Left lobe of liver (tissue), 2 donors: Measurements from ENCODE around the gene BCAR1. TPM values are rescaled to one million over a fixed set of nuclear protein-coding genes. Genes with fewer than 3 reads are reported as not detected.
"Not testable (repeated sequence)": the region's sequence is repeated elsewhere in the genome, so short reads cannot be mapped to it uniquely, and the experiment has no call there.

ENCODE experiments used
- ATAC-seq: fragments of 200-7000 bp; cut with Tn5 transposase; one replicate; pipeline ENCODE4 v1.9.1; 2020; ENCODE audit warnings: mild to moderate bottlenecking, moderate library complexity
- DNase-seq: peaks from one replicate; pipeline ENCODE4 v3.0.0-alpha.2; 2020; ENCODE audit warnings: low spot score
- total RNA-seq: library from RNA; stranded (reverse); gene quantifications from one replicate; pipeline ENCODE4 v1.2.1, GENCODE V29; 2021
- donor health status: DM: no; HTN: no; CAD: no; lungs with moderate emphysema.
- donor health status: DM: no; HTN: yes; CAD: no.

Gene BCAR1
- total RNA-seq, 1 donor from 2014 or later = 39.2 TPM

DNA sequence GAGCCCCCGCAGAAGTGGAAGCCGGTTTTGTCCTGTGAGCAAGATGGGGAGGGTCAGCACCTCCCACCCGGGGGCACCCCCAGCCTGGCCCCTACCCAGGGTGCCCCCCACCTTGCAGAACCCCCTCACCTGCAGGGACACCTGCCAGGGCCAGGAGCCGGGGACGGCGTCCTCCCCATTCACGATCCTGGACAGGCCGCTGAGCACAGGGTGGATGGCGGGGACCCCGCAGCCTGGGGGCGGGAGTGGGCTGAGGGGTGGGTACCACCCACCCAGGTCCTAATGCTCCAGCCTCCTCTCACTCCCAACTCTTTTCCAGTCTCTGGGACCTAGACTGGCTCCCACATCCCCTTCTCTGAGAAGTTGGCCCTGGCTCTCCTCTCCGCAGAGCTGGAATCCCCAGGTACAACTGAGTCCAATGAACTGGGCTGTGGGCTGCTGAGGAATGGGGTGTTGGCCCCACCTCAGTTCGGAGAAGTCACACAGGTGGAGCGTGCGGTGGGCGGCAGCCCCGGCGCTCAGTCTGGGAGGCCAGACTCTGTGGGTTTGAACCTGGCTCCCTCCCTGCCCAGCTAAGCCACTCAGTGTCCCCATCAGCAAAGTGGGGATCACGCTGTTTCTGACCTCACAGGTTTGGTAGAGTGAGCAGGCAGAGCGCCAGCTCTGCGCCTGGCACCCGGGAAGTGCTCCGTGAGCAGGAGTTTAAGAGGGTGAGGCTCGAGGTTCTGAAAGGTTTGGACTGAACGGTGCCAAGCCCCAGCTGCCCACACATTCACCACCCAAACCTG lies 45.3 kb downstream of the BCAR1 start:
- DNase-seq, ATAC-seq: not testable (repeated sequence)

DNA sequence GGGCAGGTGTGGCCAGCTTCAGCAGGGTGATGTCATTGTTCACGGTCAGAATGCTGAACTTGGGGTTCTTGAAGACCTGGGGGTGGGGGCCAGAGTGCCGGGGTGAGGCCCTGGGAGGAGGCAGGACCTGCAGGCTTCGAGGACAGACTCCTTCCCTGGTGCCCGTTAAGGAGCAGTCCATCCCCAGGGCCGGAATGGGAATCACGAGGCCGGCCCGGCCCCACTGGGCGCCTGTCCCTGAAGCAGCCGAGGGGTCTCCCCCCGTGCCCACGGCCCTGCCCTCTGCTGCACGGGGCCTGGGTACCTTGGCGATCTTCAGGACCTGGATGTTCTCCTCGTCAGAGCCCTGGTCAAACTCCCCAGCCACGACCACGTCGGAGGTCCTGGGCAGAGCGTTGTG lies 46.0 kb downstream of the BCAR1 start:
- ATAC-seq, DNase-seq: not testable (repeated sequence)

DNA sequence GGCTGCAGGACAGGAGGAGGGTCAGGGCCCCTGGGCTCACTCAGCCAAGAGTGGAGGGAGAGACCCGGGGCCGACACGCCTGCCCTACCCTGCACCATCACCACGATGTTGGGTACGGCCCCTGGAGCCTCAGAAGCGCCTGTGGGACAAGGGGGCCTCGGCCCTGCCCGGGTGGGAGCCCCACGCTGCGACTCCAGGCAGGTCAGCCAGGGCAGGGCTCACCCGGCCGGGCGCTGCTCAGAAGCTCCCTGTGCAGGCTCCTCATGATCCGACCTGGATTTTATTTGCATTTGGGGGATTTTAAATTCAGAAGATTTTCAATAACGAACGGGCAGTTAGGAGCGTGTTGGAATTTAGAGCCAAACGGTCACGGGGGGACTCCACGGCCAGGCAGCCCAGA lies 46.5 kb downstream of the BCAR1 start:
- ATAC-seq = peak; percentile 18
- DNase-seq = not testable (repeated sequence)

DNA sequence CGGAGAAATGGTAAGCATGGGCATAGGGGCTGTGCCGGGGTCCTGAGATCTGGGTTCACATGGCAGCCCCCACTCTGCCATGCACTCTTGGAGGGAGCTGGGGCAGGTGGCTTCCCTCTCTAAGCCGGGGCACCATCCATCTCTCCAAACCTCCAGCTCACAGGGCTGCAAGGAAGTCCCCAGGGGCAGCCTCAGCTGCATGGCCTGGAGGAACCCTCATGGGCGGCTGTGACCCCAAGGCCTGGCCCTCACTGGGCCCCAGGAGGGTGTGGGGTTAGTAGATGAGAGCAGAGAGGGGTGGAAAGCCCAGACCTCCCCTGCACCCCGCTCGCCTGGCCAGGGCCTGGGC lies 47.0 kb downstream of the BCAR1 start:
- DNase-seq = no peak
- ATAC-seq = peak; percentile 18

DNA sequence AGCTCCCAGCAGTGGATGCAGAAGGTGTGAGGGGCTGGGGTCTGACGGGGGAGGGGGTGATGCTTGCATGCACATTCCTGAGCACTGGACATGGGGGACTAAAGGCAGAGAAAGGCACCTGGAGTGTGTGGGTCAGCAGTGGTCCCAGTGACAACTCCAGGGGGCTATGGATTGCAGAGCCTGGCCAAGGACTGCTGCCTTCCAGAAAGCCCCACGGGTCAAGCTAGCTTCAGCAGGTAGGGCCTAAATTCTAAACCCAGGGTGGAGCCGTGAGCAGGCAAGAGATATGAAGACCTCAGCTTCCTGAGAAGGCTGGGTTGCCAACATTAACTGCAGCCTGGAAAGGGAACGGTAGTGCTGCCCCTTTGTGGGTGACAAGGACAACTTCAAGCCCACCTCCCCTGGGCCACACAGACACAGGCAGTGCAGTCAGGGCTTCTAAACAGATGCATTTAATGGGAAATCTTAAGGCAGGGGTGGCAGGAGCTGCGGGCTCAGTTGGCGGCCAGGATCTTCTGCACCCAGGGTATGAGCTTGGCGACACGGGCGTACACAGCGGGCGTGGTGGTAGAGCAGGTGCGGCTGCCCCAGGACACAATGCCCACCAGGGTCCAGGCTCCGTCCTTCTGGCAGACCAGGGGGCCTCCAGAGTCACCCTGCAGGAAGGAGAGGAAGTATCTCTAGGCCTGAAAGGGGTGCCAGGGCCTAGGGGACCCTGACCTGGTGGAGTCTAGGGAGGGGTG lies 47.6 kb downstream of the BCAR1 start:
- ATAC-seq (no peak), DNase-seq (no peak)

DNA sequence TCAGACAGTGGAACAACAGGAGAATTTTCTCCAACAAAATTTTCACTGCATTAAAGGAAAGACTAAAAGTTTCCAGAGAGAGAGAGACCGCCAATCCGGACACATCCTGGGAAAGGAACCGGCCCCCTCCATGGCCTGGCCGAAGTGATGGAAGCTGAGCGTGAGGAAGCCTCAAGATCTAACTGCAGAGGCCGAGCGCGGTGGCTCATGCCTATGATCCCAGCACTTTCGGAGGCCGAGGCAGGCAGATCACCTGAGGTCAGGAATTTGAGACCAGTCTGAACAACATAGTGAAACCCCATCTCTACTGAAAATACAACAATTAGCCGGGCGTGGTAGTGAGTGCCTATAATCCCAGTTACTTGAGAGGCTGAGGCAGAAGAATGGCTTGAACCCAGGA lies 48.3 kb downstream of the BCAR1 start:
- DNase-seq (no peak), ATAC-seq (no peak)

DNA sequence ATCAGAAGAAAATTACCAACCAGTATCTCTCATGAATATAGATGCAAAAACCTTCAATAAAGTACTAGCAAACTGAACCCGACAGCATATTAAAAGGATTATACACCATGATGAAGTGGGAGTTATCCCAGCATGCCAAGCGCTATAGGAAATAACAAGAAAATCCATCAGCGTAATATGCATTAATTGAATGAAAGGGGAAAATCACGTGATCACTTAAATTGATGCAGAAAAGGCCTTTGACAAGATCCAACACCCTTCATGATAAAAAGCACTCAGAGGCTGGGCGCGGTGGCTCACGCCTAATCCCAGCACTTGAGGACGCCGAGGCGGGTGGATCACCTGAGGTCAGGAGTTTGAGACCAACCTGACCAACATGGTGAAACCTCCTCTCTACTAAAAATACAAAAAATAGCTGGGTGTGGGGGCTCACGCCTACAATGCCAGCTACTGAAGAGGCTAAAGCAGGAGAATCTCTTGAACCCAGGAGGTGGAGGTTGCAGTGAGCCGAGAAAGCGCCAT lies 49.3 kb downstream of the BCAR1 start:
- no peak for DNase-seq
- ATAC-seq = no peak

DNA sequence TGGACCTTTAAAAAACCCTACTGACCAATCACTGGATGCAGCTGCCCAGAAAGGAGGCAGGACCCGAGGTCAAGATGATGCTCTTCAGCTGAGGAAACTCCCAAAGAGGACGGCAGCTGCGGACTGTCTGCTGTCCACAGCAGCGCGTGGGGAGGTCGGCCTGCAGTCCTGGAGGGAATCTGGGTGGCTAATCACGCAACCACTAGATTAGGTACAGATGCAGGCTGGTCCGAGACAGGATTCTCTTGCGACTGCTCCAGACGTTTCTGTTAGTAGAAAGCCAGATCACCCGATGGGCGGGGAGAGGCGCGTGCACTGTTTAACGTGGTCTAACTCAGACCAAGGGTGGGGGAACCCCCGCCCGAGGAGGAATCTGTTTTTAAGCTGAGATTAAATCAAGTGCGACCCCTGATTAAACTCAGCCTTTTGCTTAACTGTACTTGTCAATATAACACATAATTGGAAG lies 53.3 kb downstream of the BCAR1 start:
- ATAC-seq = no peak
- no peak for DNase-seq

DNA sequence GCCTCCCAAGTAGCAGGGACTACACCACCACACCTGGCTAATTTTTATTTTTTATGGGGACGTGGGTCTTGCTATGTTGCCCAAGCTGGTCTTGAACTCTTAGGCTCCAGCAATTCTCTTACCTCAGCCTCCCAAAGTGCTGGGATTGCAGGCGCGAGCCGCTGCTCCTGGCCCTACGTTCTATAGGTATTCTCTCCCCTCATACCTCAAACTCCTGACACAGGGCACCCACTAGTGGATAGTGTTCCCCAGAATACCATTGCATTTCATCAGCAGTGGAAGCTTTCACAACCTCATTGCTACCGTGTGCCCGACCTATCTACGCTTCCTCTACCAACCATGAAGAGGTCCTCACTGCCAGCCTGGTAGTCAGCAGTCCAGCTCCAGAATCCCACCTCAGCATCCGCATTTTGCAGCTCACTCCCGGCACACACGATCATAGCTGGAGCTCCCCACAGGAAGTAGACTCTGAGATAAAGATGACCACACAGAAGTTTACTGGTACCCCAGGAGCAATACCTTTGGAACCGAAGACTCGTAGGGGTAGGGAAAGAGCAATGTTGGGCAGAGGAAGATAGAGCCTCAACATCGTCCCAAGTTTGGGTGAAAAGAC lies 53.8 kb downstream of the BCAR1 start:
- ATAC-seq (no peak), DNase-seq (no peak)

DNA sequence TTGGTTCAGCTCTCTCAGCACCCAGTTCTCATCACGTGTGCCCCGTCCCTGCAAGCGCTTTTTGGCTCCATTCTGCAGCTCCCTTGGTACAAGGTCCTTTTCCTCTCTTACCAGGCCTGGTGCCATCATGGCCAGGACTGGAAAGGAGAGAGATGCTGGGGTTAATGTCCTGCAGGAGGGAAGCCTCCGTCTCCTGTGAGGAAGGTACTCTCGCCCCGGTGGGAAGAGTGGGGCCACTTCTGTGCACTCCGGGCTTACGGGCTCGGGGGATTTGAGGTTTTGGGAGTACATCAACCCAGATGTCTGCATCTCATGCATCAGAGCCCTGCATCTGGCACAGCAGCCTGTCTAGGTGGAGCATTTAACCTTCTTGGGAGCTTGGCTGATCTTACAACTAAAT lies 54.6 kb downstream of the BCAR1 start:
- peak; percentile 72 for ATAC-seq
- DNase-seq = no peak

DNA sequence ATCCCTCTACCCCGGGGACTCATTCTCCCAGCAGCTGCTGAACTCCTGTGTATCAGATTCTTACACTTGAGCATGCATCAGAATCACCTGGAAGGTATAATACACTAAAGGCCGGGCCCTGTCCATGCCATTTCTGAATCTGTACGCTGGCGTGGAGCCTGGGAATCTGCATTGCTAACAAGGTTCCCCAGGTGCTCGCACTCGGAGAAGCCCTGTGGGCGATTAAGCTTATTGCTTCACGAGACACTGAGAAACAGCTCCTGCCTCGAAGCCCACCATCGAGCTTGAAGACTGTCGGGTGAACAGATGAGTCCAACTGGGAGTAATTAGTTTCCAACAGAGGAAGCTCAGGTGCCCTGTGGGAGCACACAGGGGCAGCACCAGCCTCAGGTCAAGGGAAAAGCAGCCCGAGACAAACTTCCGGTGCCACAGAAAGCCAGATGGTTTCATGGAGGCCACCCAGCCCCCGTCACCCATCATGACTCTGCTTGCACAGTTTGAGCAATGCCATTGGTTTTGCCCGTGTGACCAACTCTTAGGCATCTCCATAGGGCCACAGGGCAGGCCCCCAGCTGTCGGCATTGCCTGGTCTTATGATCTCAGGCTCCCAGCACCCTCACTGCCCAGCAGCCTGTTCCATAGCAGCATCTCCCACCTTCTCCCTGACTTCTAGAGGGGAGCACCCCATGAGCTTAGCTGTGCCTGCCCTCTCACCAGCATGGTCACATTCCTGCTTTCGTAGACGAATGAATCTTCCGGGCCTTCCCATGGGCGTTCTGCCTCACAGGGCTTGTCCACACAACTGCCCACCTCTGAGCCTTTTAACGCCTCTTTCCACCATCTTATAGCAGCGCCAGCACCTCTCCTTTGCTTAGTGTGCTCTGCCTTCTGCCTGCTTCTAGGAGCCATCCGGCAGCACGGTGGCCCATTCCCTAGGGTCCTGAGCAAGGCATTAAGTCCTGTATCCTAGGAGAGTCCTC lies 55.3 kb downstream of the BCAR1 start:
- no peak for DNase-seq

DNA sequence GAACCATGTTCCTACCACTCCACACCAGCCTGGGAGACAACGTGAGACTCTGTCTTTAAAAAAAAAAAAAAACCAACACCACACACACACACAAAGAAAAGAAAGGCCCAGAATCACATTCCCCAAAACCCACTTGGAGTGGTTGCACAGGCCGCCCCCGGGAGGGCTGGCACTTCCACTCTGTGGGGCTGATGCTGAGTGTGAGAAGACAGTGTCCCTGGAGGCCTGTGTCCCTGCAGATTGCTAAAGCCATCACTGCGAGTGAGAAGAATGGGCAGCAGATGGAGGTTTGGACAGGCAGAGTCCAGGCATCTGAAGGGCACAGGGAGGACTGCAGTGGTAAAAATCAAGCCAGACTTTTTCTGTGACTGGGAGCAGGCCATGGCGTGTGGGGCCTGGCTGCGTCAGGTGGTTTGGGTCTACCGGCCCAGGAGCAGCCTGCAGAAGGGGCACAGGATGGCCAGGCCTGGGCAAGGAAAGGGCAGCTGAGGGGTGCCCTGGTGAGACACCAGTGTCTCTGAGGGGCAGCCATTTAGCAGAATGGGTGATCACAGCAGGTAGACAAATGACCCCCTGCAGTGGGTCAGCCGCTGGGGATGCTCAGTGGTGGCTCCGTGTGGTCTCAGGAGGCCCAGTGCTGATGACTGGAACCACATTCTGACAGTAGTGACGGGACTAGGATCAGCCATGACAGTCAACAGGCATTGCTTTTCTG lies 57.5 kb downstream of the BCAR1 start:
- DNase-seq (peak; percentile 28), ATAC-seq (no peak)

More for the DNA sequence above, 55.3 kb downstream of the BCAR1 start:
- no peak for ATAC-seq

DNA sequence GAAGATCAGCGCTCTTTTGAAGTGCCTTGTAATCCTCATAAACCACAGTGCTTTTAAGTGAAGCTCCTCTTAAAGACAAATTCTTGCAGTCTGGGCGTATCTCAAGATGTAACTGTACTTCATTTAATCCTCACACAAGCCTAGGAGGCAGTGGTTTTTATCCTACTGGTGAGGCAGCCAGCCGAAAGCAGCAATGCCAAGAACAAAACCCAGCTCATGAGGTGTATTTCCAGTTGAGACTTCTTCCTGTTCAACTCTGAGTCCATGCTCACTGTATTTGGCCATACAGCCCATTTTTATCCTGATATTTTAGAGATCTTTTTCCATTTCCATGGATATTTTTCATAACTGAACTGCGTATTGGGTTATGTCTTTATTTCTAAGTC lies 58.2 kb downstream of the BCAR1 start:
- no peak for ATAC-seq
- DNase-seq = no peak

DNA sequence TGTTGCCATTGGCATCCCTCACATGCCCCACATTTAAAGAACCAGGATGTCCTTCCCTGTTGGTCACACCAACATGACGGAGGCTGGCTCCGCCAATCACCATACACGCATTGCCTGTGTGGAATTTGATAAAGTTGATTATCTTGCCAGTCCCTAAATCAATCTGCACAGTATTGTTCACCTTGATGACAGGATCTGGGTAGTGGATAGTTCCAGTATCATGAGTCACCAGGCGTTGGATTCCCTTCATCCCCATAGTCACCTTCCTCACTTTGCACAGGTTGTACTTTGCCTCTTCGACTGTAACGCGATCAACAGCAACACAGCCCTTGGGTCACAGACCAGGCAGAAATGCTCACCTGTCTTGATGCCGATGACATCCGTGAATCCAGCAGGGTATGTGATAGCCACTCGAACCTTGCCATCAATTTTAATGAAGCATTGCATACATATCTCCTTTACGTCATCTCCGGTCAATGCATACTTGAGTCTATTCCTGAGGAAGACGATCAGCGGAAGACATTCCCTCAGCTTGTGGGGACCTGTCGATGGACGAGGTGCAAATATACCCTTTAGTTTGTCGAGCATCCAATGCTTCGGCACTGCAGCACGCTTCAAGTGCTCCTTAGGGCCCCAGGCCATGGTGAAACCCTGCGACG lies 58.7 kb downstream of the BCAR1 start:
- no peak for ATAC-seq
- DNase-seq = peak; percentile 16

DNA sequence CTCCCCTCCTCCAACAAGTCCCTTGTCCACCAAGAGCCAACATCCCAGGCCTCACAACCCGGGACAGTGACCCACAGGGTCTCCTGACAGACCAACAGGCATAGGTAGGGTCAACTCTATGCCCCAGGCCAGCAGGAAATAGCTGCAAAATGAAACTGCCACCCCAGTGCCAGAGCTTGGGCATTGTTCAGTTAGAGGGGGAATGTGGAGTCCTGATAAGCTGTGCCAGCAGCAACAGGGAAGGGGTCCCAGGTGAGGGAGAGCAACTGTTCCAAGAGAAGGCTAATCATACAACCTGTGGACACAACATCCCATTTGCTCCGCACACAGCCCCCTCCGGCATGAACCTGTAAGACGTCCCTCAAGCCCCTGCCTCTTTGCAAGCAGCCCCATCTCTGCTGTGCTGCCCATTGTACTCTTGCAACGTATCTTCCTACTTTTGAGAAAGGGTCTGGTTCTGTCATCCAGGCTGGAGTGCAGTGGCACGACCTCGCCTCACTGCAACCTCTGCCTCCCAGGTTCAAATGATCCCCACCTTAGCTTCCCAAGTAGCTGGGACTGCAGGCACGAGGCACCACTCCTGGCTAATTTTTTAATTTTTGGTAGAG lies 61.7 kb downstream of the BCAR1 start:
- DNase-seq = peak; percentile 30
- ATAC-seq = no peak

DNA sequence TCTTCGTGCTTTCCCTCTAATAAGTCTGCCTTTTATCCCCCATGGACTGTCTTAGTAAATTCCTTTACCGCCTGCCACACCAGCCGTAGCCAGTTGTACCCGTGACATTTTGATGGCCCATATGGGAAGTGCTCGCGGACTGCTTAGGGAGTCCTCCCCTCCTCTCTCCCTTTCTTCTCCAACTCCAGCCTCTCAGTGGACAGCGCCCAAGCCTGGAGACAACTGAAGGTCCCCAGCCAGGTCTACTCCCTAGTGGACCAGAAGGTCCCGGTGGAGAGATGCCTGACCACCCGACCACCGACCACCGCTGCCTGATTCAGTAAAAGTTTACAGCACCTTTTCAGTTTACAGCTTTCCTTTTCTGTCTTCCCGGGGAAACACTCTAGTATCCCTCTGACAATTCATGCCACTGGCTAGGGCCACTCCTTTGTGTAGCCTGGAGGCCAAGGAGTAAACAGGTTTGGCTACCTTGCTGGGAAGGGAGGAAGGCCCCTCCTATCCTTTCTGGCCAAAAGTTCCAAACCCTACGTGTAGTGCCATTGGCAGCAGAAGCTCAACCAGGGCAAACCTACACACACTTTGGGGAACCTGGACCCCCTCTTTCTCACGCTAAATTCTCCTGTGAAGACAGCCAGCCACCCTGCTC lies 62.5 kb downstream of the BCAR1 start:
- ATAC-seq = no peak
- peak; percentile 33 for DNase-seq

DNA sequence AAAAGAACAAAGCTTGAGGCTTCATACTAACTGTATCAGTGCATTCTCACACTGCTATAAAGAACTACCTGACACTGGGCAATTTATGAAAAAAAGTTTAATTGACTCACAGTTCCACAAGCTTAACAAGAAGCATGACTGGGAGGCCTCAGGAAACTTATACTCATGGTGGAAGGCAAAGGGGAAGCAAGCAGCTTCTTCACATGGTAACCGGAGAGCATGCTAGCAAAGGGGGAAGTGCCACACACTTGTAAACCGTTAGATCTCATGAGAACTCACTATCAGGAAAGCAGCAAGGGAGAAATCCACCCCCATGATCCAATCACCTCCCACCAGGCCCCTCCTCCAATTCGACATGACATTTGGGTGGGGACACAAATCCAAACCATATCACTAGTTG lies 69.8 kb downstream of the BCAR1 start:
- DNase-seq = no peak
- no peak for ATAC-seq

DNA sequence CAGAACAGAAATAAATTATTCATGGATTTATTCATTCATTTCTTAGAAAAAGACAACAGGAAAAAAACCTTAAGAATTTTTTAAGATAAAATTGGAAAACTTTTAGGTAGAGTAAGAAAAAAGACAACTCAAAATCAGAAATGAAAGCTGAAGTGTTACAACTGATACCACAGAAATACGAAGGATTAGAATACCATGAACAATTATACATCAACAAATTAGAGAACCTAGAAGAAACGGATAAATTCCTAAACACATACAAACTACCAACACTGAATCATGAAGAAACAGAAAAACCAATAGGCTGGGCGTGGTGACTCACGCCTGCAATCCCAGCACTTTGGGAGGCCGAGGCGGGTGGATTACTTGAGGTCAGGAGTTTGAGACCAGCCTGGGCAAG lies 72.2 kb downstream of the BCAR1 start:
- no peak for DNase-seq
- ATAC-seq = no peak
